Measurements from ENCODE around the gene NSMF.
"Not testable (repeated sequence)": the region's sequence is repeated elsewhere in the genome, so short reads cannot be mapped to it uniquely, and the experiment has no call there.

Gene NSMF

DNA sequence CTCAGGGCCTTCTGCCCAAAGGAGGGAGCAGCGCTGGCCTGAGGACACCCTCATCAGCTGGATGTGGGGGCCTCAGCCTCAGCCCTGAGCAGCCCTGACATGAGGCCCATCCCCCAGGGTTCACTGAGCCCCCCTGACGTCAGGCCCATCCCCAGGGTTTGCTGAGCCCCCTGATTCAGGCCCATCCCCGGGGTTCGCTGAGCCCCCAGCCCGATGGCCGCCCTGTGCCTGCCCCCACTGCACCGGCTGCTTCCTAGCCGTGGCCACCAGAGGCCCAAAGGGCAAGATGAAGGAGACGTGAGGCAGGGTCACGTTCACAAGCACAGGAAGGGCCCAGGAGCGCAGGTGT, 19.5 kb upstream of the NSMF start:
- no peak overlapping the region for H3K27ac ChIP-seq
- no peak for DNase-seq (ENCODE audit: low read depth, low spot score)

- no peak for DNase-seq (ENCODE audit: low read depth, low spot score)
These were observed 18.9 kb upstream of the NSMF start for GRCh38 chr9:137477778-137478612.

GRCh38 chr9:137476856-137477255, 17.7 kb upstream of the NSMF start:
- DNase-seq (ENCODE audit: low read depth, low spot score) = no peak
- H3K27ac ChIP-seq = no peak overlapping the region

More at GRCh38 chr9:137477778-137478612, 18.9 kb upstream of the NSMF start:
- no peak overlapping the region for H3K27ac ChIP-seq

DNA sequence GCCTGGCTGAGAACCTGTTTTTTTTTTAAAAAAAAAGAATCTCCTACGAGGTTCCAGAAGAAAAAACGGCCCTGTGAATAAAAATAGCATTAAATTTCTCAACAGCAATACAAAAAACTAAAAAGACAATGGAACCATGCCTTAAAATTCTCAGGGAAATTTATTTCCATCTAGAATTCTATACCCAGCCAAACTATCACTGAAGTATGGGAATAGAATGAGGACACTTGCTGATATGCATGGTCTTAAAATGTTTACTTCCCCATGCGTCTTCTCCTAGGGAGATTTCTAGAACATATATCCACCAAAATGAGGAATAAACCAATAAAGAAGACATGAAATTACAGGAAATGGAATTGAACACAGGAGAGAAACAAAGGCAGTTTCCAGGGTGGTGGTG, 16.5 kb upstream of the NSMF start:
- no peak overlapping the region for H3K27ac ChIP-seq
- DNase-seq (ENCODE audit: low read depth, low spot score) = no peak

GRCh38 chr9:137474271-137474670, 15.1 kb upstream of the NSMF start:
- no peak overlapping the region for H3K27ac ChIP-seq
- no peak for DNase-seq (ENCODE audit: low read depth, low spot score)

DNA sequence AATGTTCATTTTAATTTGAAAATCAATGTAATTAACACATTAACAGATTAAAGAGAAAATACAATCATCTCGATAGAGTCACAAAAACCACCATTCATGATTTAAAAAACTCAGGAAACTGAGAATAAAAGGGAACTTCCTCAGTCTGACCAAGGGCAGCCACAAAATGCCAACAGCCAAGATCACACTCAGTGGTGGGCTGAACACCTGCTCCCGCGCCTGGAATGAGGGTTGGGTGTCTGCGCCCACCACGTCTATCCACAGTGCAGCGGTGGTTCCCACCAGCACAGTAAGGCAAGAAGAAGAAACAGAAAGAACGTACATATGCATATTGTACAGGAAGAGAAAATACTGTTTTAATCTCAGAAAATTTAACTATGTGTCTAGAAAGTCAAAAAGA, 11.7 kb upstream of the NSMF start:
- no peak overlapping the region for H3K27ac ChIP-seq
- no peak for DNase-seq (ENCODE audit: low read depth, low spot score)

GRCh38 chr9:137467896-137468295, 8.8 kb upstream of the NSMF start:
- DNase-seq (ENCODE audit: low read depth, low spot score) = no peak

DNA sequence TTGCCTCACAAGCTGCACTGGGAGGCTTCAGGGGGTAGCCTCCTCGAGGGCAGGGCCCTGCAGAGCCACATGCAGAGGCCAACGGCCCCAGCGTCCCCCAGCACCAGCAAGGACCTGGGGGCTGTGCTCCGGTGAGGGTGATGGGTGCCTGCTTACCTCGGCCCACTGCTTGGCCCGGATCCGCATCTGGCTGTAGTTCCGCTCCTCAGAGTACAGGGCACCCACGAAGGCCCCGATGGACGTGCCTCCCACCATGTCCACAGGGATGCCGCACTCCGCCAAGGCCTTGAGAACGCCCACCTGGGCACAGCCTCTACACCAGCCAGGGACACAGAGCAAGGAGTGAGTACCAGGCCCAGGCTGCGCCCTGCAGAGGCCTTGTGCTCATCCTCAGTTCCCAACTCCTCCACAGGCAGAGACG, 8.0 kb upstream of the NSMF start:
- no peak overlapping the region for H3K27ac ChIP-seq
- DNase-seq (ENCODE audit: low read depth, low spot score) = no peak

More at GRCh38 chr9:137467896-137468295, 8.8 kb upstream of the NSMF start:
- no peak overlapping the region for H3K27ac ChIP-seq

GRCh38 chr9:137466389-137467085, 7.4 kb upstream of the NSMF start:
- not testable (repeated sequence) for DNase-seq (ENCODE audit: low read depth, low spot score); H3K27ac ChIP-seq

GRCh38 chr9:137465720-137466388, 6.7 kb upstream of the NSMF start:
- no peak overlapping the region for H3K27ac ChIP-seq
- DNase-seq (ENCODE audit: low read depth, low spot score) = no peak

DNA sequence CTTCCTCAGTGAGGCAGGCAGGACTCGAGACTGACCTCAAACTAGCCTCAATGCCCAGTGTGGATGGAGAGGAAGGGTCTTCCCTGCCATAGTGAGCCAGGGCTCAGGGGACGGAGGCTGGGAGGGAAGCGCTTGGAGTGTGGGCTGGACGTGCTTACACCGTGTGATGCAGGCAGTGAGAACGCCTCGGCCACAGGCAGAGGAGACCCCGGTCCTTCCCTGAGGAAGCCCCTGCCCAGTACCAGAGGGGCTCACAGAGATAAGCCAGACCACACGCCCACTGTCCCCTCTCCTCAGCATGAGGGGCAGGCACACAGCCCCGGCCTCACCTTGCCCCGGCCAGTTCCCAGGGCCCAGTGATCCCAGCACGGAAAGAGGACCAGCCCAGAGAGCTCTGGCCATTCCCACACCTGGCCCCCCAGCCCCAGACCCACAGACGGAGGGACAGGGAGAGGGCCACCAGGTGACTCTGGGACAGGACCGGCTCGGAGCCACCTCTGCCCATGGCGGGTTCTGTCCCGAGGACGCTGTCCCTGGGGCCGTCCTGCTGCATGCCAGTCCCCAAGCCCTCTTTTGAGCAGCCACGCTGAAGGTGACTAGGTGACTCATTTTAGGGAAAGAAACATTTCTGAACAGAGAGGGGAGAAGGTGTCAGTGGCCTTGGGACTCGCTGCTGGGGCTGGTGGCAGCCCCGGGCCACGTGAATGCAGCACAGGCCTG, 6.0 kb upstream of the NSMF start:
- DNase-seq (ENCODE audit: low read depth, low spot score) = no peak
- H3K27ac ChIP-seq = no peak overlapping the region

DNA sequence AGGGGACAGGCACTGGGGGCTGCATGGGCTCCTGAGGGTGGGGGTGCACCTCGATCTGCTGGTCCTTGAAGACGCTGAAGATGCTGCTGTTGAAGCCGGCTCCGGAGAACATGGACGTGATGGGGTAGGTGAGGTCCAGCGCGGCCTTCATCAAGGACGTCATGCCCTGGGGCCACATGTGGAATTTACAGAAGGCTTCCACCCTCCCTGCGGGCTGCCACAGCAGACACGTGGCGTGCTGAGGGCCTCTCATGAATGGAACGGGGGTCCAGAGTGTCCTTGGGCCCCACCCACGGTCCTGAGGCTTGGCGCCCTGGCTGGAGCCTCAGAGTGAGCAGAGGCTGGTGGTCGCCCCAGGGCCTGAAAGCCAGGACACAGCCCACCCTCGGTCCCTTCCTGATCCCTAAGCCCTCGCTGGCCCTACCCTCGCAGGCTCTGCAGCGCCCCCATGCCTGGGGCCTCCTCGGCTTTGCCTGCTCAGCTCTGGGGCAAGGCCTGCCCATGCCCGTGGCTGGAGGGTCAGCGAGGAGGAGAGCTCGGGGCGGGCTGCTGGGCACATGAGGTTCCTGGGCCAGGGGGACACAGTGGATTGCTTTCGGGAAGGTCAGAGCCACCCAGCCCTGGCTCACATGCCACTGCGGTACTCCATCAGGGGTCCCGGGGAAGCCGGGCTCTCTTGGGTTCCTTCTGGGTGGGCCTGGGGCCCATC, 5.3 kb upstream of the NSMF start:
- DNase-seq (ENCODE audit: low read depth, low spot score) = no peak
- H3K27ac ChIP-seq = no peak overlapping the region

DNA sequence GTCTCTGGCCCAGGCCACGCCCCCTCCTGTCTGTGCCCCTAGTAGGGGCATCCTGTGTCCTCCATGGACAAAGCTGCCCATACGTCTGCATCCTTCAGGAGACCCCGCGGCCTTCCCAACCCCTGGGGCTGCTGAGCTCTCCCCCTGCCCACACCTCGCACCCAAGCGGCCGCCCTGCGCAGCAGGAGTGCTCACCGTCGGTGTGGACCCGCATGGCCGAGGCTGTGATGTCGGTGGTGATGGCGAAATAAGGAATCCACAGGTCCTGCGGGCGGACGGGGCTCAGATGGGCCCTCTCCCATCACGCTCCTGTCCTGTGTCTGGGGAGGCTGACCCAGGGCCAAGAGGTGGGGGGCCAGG, 4.8 kb upstream of the NSMF start:
- DNase-seq (ENCODE audit: low read depth, low spot score) = no peak

GRCh38 chr9:137462986-137463930, 4.1 kb upstream of the NSMF start:
- no peak overlapping the region for H3K27ac ChIP-seq
- no peak for DNase-seq (ENCODE audit: low read depth, low spot score)

More for the DNA sequence above, 4.8 kb upstream of the NSMF start:
- H3K27ac ChIP-seq = no peak overlapping the region

- no peak for DNase-seq (ENCODE audit: low read depth, low spot score)
- H3K27ac ChIP-seq = no peak overlapping the region
These were observed 3.4 kb upstream of the NSMF start for GRCh38 chr9:137462396-137462985.

DNA sequence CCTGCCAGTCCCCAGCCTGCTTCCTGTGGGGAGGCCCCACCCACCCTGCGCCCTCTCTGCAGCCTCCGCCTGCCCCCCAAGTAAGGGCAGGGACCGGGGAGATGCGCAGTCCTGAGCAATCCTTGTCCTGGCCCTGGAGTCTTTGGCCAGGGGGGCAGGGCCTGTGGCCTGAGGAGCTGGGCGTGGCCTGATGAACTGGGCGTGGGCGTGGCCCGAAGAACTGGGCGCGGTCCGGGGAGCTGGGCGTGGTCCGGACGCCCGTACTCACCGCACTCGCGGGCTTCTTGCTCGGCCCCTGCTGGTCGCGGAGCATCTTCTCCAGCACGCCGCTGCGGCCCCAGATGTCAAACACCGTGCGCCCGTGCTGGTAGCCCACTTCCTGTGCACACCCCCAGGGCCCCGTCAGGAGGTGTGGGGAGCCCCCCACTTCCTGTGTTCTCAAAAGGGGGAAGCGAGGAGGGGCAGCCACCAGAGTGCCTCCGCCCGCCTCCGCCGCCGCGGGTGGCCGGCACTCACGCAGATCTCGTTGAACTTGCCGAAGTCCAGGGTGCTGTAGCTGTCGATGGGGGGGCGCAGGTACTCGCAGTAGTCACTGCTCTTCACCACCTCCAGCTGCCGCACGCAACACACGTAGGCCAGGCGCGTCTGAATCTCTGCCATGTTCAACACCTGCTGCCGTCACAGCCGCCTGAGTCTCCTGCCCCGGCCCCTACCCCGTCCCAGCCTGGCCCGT, 2.7 kb upstream of the NSMF start:
- no peak overlapping the region for H3K27ac ChIP-seq
- DNase-seq (ENCODE audit: low read depth, low spot score) = no peak

DNA sequence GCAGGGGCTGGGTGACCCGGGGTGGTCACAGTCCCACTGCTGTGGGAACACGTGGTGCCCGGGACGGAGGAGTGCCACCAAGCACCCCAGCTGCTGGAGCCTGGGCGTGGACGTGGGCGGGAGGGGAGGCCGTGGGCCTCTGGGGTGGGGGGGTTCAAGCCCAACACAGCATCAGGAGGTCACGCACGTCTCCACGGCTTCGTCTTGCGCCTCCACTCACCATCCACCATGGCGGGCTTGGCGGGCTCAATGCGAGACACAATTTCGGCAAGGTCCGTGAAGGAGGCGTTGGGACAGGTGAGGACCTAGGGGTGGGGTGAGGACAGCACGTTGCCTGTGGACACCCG, 2.2 kb upstream of the NSMF start:
- DNase-seq (ENCODE audit: low read depth, low spot score) = no peak
- H3K27ac ChIP-seq = no peak overlapping the region
